HepG2 (cell line): ENCODE results near the gene MYLK. TPM values are rescaled to one million over a fixed set of nuclear protein-coding genes. Genes with fewer than 3 reads are reported as not detected.
A peak's percentile ranks its signal among the peaks of the same experiment; 100 is the strongest.

ENCODE experiments used
- DMTF1 ChIP-seq: sonication (generic); formaldehyde crosslinking; IDR thresholded peaks from 2 replicates; pipeline ENCODE4 v1.4.0; 2020; ENCODE audit warnings: mild to moderate bottlenecking, missing genetic modification reagents
- EP300 ChIP-seq, 3 experiments: sonication (generic) in 1 of 3; formaldehyde crosslinking in 1 of 3; IDR thresholded peaks; 2 replicates each; pipeline versions ENCODE4 v1.5.1 to v1.6.1; 2011 to 2020; ENCODE audit warnings: low read depth in 2 of 3, low read length in 2 of 3, borderline replicate concordance in 1 of 3, improper control_type of control experiment in 1 of 3, mild to moderate bottlenecking in 1 of 3, missing genetic modification reagents in 1 of 3, moderate library complexity in 1 of 3
- HMG20B ChIP-seq: conservative IDR thresholded peaks from 2 replicates; pipeline ENCODE4 v1.6.1; 2016; ENCODE audit warnings: missing genetic modification reagents, missing compliant biosample characterization
- IKZF1 ChIP-seq: fragments of 450-650 bp; IDR thresholded peaks from 2 replicates; pipeline ENCODE4 v1.7.1; 2016
- KDM2A ChIP-seq: sonication (generic); formaldehyde crosslinking; IDR thresholded peaks from 2 replicates; pipeline ENCODE4 v1.4.0; 2020; ENCODE audit warnings: low read depth, missing genetic modification reagents, borderline replicate concordance
- PCBP1 ChIP-seq: fragments of 200-400 bp; formaldehyde crosslinking; IDR thresholded peaks from 2 replicates; pipeline ENCODE4 v1.6.1; 2017; ENCODE audit warnings: mild to moderate bottlenecking, low read depth, low read length, borderline replicate concordance
- PHF8 ChIP-seq: sonication (generic); formaldehyde crosslinking; IDR thresholded peaks from 2 replicates; pipeline ENCODE4 v1.5.0; 2020; ENCODE audit warnings: missing genetic modification reagents
- REL ChIP-seq: sonication (generic); formaldehyde crosslinking; conservative IDR thresholded peaks from 2 replicates; pipeline ENCODE4 v1.8.0; 2022; ENCODE audit warnings: mild to moderate bottlenecking, missing genetic modification reagents, moderate library complexity
- RERE ChIP-seq: IDR thresholded peaks from 2 replicates; pipeline ENCODE4 v1.6.1; 2016; ENCODE audit warnings: low read depth, missing genetic modification reagents, missing compliant biosample characterization
- RORA ChIP-seq: sonication (generic); formaldehyde crosslinking; IDR thresholded peaks from 2 replicates; pipeline ENCODE4 v1.5.0; 2020; ENCODE audit warnings: mild to moderate bottlenecking, missing genetic modification reagents, moderate library complexity
- STAT6 ChIP-seq: sonication (generic); formaldehyde crosslinking; IDR thresholded peaks from 2 replicates; pipeline ENCODE4 v1.4.0; 2020; ENCODE audit warnings: missing genetic modification reagents, mild to moderate bottlenecking, borderline replicate concordance
- ZNF34 ChIP-seq: sonication (generic); formaldehyde crosslinking; IDR thresholded peaks from 2 replicates; pipeline ENCODE4 v1.4.0; 2020; ENCODE audit warnings: mild to moderate bottlenecking, missing genetic modification reagents, borderline replicate concordance
- ZNF484 ChIP-seq: sonication (generic); formaldehyde crosslinking; IDR thresholded peaks from 2 replicates; pipeline ENCODE4 v1.5.1; 2020; ENCODE audit warnings: mild to moderate bottlenecking, low read depth, missing genetic modification reagents, borderline replicate concordance
- ZNF749 ChIP-seq: sonication (generic); formaldehyde crosslinking; IDR thresholded peaks from 2 replicates; pipeline ENCODE4 v1.8.0; 2022; ENCODE audit warnings: mild to moderate bottlenecking, missing genetic modification reagents, moderate library complexity, borderline replicate concordance
- ZNF780A ChIP-seq: sonication (generic); formaldehyde crosslinking; IDR thresholded peaks from 2 replicates; pipeline ENCODE4 v1.8.0; 2022; ENCODE audit warnings: mild to moderate bottlenecking, missing genetic modification reagents, moderate library complexity
- ZXDC ChIP-seq: sonication (generic); formaldehyde crosslinking; IDR thresholded peaks from 2 replicates; pipeline ENCODE4 v1.5.0; 2020; ENCODE audit warnings: mild to moderate bottlenecking, missing genetic modification reagents
- polyA plus RNA-seq, 8 experiments: library from polyadenylated mRNA; depleted of rRNA in 3 of 8; stranded (reverse) in 7 of 8; unstranded in 1 of 8; fragments of >200 nt; fragmentation: Illumina TruSeq in 4 of 8; extraction: Trizol in 4 of 8; gene quantifications; 2 replicates each; pipeline versions ENCODE4 v1.2.1 to v1.2.3, GENCODE V29; 2011 to 2016; ENCODE audit warnings: low read depth in 4 of 8, missing spikeins in 1 of 8, mixed read lengths in 1 of 8; ENCODE audit not compliant: insufficient read depth in 1 of 8
- total RNA-seq, 5 experiments: library from RNA; depleted of rRNA; stranded (reverse); fragments of >200 nt; fragmentation: Illumina TruSeq; extraction: Trizol; gene quantifications; 2 replicates each; pipeline ENCODE4 v1.2.3, GENCODE V29; 2016; ENCODE audit warnings: low read depth in 1 of 5

MYLK gene
- total and polyA plus RNA-seq, 2 of the 13 experiments (the other 11 are each of a cell fraction or from before 2014, with no cell fraction given), result 10.6 to 34.9 TPM

- no peak for TF ChIP-seq RERE (CRISPR knock-in tag)
- no peak for TF ChIP-seq RORA (CRISPR knock-in tag)
- no peak for TF ChIP-seq ZXDC
- no peak for TF ChIP-seq HMG20B (CRISPR knock-in tag)
- no peak for TF ChIP-seq KDM2A (CRISPR knock-in tag)
- no peak for TF ChIP-seq REL (CRISPR knock-in tag)
- no peak for TF ChIP-seq ZNF484 (CRISPR knock-in tag)
- no peak for TF ChIP-seq PHF8
- TF ChIP-seq ZNF780A (CRISPR knock-in tag), result no peak
- peak in 1 of 2 experiments; percentile 74; a peak in 1 of 4 replicates for TF ChIP-seq EP300 (IDR thresholded peaks at IDR 0.05; ENCODE audit: low read depth in 2 of 2, low read length in 2 of 2)
- peak; percentile 49; the same call in 1 of the 2 replicates for TF ChIP-seq EP300 (CRISPR knock-in tag; IDR thresholded peaks at IDR 0.05; ENCODE audit: borderline replicate concordance)
- no peak for TF ChIP-seq IKZF1
- TF ChIP-seq ZNF749 (CRISPR knock-in tag), result no peak
- no peak for TF ChIP-seq STAT6 (CRISPR knock-in tag)
- TF ChIP-seq DMTF1 (CRISPR knock-in tag), result no peak
- no peak for TF ChIP-seq ZNF34
- TF ChIP-seq PCBP1, result no peak
Observed at GRCh38 chr3:123818921-123819429, 65.2 kb downstream of the MYLK start (continued).
